Fibroblast of lung (primary cell): Measurements from ENCODE around the gene ARID3A. TPM values are rescaled to one million over a fixed set of nuclear protein-coding genes. Genes with fewer than 3 reads are reported as not detected.

Source experiments
- DNase-seq, 2 donors: peaks; one replicate each; pipeline versions ENCODE4 v3.0.0 to v3.0.0-alpha.2; 2010; ENCODE audit warnings: low read depth in 2 of 2
- H2AFZ ChIP-seq: 2 replicates; pipeline ENCODE4 v1.5.1; 2012; ENCODE audit warnings: low read length, control low read depth, inconsistent platforms
- H3K27ac ChIP-seq: 2 replicates; pipeline ENCODE4 v1.5.1; 2011; ENCODE audit warnings: low read length, control low read depth; ENCODE audit not compliant: insufficient read depth
- H3K27me3 ChIP-seq: 2 replicates; pipeline ENCODE4 v1.5.1; 2011; ENCODE audit warnings: mild to moderate bottlenecking, low read length; ENCODE audit not compliant: control insufficient read depth, insufficient read depth
- H3K36me3 ChIP-seq: 2 replicates; pipeline ENCODE4 v1.5.1; 2011; ENCODE audit warnings: low read length; ENCODE audit not compliant: control insufficient read depth, insufficient read depth
- H3K4me1 ChIP-seq: 2 replicates; pipeline ENCODE4 v1.5.1; 2011; ENCODE audit warnings: low read length; ENCODE audit not compliant: control insufficient read depth, insufficient read depth; ENCODE audit errors: extremely low read depth
- H3K4me2 ChIP-seq: 2 replicates; pipeline ENCODE4 v1.5.1; 2011; ENCODE audit warnings: low read length, control low read depth; ENCODE audit not compliant: insufficient read depth; ENCODE audit errors: extremely low read depth
- H3K4me3 ChIP-seq, 4 experiments: fragments of 200-600 bp in 1 of 4; sonication (generic) in 1 of 4; replicated peaks in 1 of 4; 2 replicates each; pipeline ENCODE4 v1.5.1; 2011 to 2016; ENCODE audit warnings: low read length in 4 of 4, low read depth in 3 of 4, mild to moderate bottlenecking in 3 of 4, control low read depth in 2 of 4, inconsistent platforms in 1 of 4, mixed read lengths in 1 of 4; ENCODE audit not compliant: insufficient read depth in 1 of 4; ENCODE audit errors: control extremely low read depth in 1 of 4
- H3K79me2 ChIP-seq: 2 replicates; pipeline ENCODE4 v1.5.1; 2012; ENCODE audit warnings: mild to moderate bottlenecking, low read length, inconsistent platforms; ENCODE audit not compliant: control insufficient read depth, insufficient read depth
- H3K9ac ChIP-seq: 2 replicates; pipeline ENCODE4 v1.5.1; 2011; ENCODE audit warnings: mild to moderate bottlenecking, low read length, control low read depth; ENCODE audit not compliant: insufficient read depth
- H3K9me3 ChIP-seq: 2 replicates; pipeline ENCODE4 v1.5.1; 2012; ENCODE audit warnings: low read depth, low read length; ENCODE audit not compliant: control insufficient read depth, insufficient read depth
- H4K20me1 ChIP-seq: 2 replicates; pipeline ENCODE4 v1.5.1; 2011; ENCODE audit warnings: low read length; ENCODE audit not compliant: control insufficient read depth, insufficient read depth; ENCODE audit errors: extremely low read depth
- CTCF ChIP-seq, 2 donors: IDR thresholded peaks in 1 of 2; conservative IDR thresholded peaks in 1 of 2; 1 replicate in 1 of 2; 2 replicates in 1 of 2; pipeline ENCODE4 v1.5.1; 2011 to 2012; ENCODE audit warnings: low read length in 2 of 2, control low read depth in 1 of 2, inconsistent platforms in 1 of 2, low read depth in 1 of 2, mild to moderate bottlenecking in 1 of 2
- EZH2 ChIP-seq: IDR thresholded peaks from 2 replicates; pipeline ENCODE4 v1.5.1; 2012; ENCODE audit warnings: low read length, control low read depth, mild to moderate bottlenecking; ENCODE audit errors: missing control alignments
- polyA plus RNA-seq, 2 donors: library from polyadenylated mRNA; depleted of rRNA in 1 of 2; stranded (reverse) in 1 of 2; unstranded in 1 of 2; fragments of >200 nt; gene quantifications; 2 replicates each; pipeline ENCODE4 v1.2.1, GENCODE V29; 2011 to 2012; ENCODE audit warnings: missing spikeins in 1 of 2
- total RNA-seq: library from RNA; depleted of rRNA; stranded (reverse); fragments of >200 nt; gene quantifications from 2 replicates; pipeline ENCODE4 v1.2.1, GENCODE V29; 2014

The ARID3A gene
- total and polyA plus RNA-seq, 2 donors (not counting 1 experiment from before 2014, with no cell fraction given): 6.4 to 14.9 TPM

GRCh38 chr19:919199-920050 is 6.4 kb upstream of the ARID3A start:
- no peak overlapping the region for H3K9ac ChIP-seq
- no peaks in the 10 kb centered on the region for H4K20me1 ChIP-seq
- H3K27me3 ChIP-seq: peaks cover 29% of the 10 kb centered on the region
- TF ChIP-seq CTCF (conservative IDR thresholded peaks at IDR 0.05 in 1 of 2, IDR thresholded peaks at IDR 0.05 in 1 of 2; ENCODE audit: low read depth in 1 of 2, low read length in 2 of 2) (no peak), EZH2 (peak; percentile 98)
- DNase-seq: no peak
- no peaks in the 10 kb centered on the region for H3K79me2 ChIP-seq
- H3K4me2 ChIP-seq: no peak overlapping the region
- no peak overlapping the region for H3K4me3 ChIP-seq
- no peaks in the 10 kb centered on the region for H3K4me1 ChIP-seq
- H2AFZ ChIP-seq: no peak overlapping the region
- H3K9me3 ChIP-seq: no peaks in the 10 kb centered on the region
- H3K27ac ChIP-seq: no peak overlapping the region
- no peaks in the 10 kb centered on the region for H3K36me3 ChIP-seq

- Histone ChIP-seq H3K4me2 (peak overlapping the region; percentile 13), H4K20me1 (no peaks in the 10 kb centered on the region), H3K36me3 (no peaks in the 10 kb centered on the region), H3K4me3 (no peak overlapping the region), H3K9ac (no peak overlapping the region), H3K4me1 (peaks cover 3% of the 10 kb centered on the region), H3K9me3 (no peaks in the 10 kb centered on the region), H3K27me3 (peaks cover 29% of the 10 kb centered on the region), H2AFZ (no peak overlapping the region), H3K27ac (no peak overlapping the region), H3K79me2 (no peaks in the 10 kb centered on the region)
- TF ChIP-seq CTCF (conservative IDR thresholded peaks at IDR 0.05 in 1 of 2, IDR thresholded peaks at IDR 0.05 in 1 of 2; ENCODE audit: low read depth in 1 of 2, low read length in 2 of 2): no peak
- TF ChIP-seq EZH2: peak; percentile 11
- DNase-seq: peak in 1 of 2 donors; percentile 11
These were observed 5.6 kb upstream of the ARID3A start for GRCh38 chr19:920051-920864.

- H3K36me3 ChIP-seq: peaks cover 2% of the 10 kb centered on the region
These were observed 1.2 kb upstream of the ARID3A start for GRCh38 chr19:924553-925086.

More at GRCh38 chr19:924553-925086, 1.2 kb upstream of the ARID3A start:
- no peak for DNase-seq
- Histone ChIP-seq H3K27ac (peak overlapping the region; percentile 83), H3K9me3 (no peaks in the 10 kb centered on the region), H3K9ac (peak overlapping the region; percentile 68), H3K4me3 (peak overlapping the region; percentile 57 to 84 (median 78)), H4K20me1 (no peaks in the 10 kb centered on the region), H3K79me2 (peaks cover 22% of the 10 kb centered on the region), H3K4me1 (peaks cover 6% of the 10 kb centered on the region), H3K4me2 (peak overlapping the region; percentile 88), H2AFZ (peak overlapping the region; percentile 70), H3K27me3 (peaks cover 9% of the 10 kb centered on the region)
- TF ChIP-seq EZH2 (no peak), CTCF (conservative IDR thresholded peaks at IDR 0.05 in 1 of 2, IDR thresholded peaks at IDR 0.05 in 1 of 2; ENCODE audit: low read depth in 1 of 2, low read length in 2 of 2) (no peak)
